ENCODE data around the gene SNAPC1. TPM values are rescaled to one million over a fixed set of nuclear protein-coding genes. Genes with fewer than 3 reads are reported as not detected.

Gene SNAPC1, protein sequence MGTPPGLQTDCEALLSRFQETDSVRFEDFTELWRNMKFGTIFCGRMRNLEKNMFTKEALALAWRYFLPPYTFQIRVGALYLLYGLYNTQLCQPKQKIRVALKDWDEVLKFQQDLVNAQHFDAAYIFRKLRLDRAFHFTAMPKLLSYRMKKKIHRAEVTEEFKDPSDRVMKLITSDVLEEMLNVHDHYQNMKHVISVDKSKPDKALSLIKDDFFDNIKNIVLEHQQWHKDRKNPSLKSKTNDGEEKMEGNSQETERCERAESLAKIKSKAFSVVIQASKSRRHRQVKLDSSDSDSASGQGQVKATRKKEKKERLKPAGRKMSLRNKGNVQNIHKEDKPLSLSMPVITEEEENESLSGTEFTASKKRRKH
- total RNA-seq (1 to 10 TPM; 5.4 to 7.0 TPM), polyA plus RNA-seq (1 to 10 TPM; 2.9 to 5.2 TPM)
- long read RNA-seq, donor 1, transcript SNAPC1-201 (10 exons, 2,656 nt): major isoform, 8 of 19 reads
- long read RNA-seq, donor 1, partial matches to known transcripts: 7 of 19 reads
- long read RNA-seq, donor 1, other reads (novel, unspliced or antisense): 4 of 19 reads
- long read RNA-seq, donor 2, transcript SNAPC1-201 (10 exons, 2,656 nt): major isoform, 5 of 6 reads
- long read RNA-seq, donor 2, partial matches to known transcripts: 0 of 6 reads
- long read RNA-seq, donor 2, other reads (novel, unspliced or antisense): 1 of 6 reads

DNA sequence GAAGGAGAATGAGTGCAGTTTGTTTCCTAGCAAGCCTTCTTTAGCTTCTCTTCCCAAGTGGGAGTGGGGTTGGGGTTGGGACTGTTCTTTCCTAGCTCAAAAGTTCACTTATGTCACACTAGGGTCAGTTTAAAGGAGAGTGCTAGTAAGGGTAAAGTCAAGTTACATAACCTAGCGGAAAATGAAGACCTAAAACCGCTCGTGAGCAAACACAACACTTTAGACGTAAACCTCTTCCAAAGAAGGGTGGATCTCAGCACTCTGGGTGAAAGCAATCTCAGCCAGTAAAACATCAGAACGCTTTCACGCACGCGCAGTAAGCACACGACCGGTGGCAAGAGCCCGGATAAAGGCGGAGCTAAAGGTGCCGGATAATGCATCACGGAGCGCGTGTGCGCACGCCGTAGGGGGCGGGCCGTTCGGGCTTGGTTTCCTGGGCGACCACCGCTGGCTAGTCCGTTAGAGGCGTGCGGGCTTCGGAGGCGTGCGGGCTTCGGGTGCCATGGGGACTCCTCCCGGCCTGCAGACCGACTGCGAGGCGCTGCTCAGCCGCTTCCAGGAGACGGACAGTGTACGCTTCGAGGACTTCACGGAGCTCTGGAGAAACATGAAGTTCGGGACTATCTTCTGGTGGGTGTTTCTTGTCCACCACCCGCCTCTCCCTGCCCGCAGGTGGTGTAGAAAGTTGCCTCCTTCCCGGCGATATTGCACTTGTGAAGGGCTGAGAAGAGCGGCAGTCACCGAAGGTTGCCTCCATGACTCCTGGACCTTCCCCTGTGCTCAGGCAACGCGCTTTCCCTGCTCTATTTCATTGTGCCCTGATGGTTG is at the start of gene SNAPC1:
Gene SNAPC1, plus strand, starts transcription at position 462 of the 828 bp plus-strand sequence. Its CDS starts 41 bp downstream, at position 503.
- peak within 1 kb of the TSS; percentile 41 to 80 for H3K4me3 ChIP-seq (ENCODE audit: low read length in 2 of 2)
- no peaks in the 10 kb centered on the region for H3K27me3 ChIP-seq (ENCODE audit: control insufficient read depth in 1 of 2, insufficient read depth in 2 of 2, low read length in 1 of 2)
- peak; percentile 100 for ATAC-seq (ENCODE audit: low FRiP score)
- peak; percentile 98 to 99 for DNase-seq
- peak within 1 kb of the TSS in 1 of 2 donors; percentile 61 for H3K27ac ChIP-seq (ENCODE audit: low read depth in 1 of 2, low read length in 2 of 2)
- H3K4me1 ChIP-seq (ENCODE audit: control insufficient read depth in 1 of 2, insufficient read depth in 2 of 2, low read length in 2 of 2): peaks cover 0 to 2% of the 10 kb centered on the region in 2 donors
- WGBS, 2 donors: 0% methylated on average over 46 to 49 of the region's 49 CpGs
- no peaks in the 10 kb centered on the region for H3K9me3 ChIP-seq (ENCODE audit: control insufficient read depth, low read length)
- intact Hi-C loops (cut with DNase I): loop anchor here in 1 of 2 donors (5.0 kb wide), 1 partner anchor 300 kb away; no protein-coding TSS in a partner anchor
- H3K36me3 ChIP-seq (ENCODE audit: control insufficient read depth in 1 of 2, insufficient read depth in 2 of 2, low read length in 1 of 2): no peaks in the 10 kb centered on the region

DNA sequence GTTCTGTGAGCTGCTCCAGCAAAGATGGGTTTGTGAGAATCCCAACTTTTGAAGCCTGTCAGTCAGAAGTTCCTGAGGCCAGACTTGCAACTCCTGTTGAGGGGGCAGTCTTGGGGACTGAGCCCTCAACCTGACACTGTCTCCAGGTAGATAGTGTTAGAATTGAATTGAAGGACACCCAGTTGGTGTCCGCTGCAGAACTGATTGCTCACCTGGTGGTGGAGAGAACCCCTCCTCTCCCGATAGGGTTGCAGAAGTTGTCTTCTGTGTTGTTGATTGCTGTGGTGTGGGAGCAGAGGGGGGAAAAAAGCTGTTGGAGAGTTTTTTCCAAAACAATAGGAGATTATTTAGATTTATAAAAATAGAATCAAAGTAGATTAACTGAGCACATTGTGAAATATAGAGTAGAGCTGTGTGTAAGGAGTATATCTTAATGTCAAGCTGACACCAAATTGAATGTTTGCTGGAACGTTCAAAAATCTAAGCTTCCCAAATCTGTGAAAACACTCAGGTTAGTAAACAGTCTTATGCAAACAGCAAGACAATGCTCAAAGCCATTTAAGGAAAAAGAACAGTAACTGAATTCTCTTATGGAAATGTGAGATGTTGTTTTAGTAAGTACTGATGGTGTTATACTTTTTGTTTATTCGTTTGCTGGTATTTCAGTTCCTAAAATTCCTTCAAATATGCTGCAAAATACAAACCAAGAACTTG is 48.3 kb upstream of the SNAPC1 start:
- WGBS, 2 donors: 80 to 83% methylated on average over 4 of the region's 4 CpGs
- H3K27ac ChIP-seq (ENCODE audit: low read depth in 1 of 2, low read length in 2 of 2): no peak overlapping the region
- peaks cover 3% of the 10 kb centered on the region in 2 donors for H3K4me1 ChIP-seq (ENCODE audit: control insufficient read depth in 1 of 2, insufficient read depth in 2 of 2, low read length in 2 of 2)
- intact Hi-C loops (cut with DNase I): no loop called here
- ATAC-seq (ENCODE audit: low FRiP score) (no peak), DNase-seq (no peak)
- no peaks in the 10 kb centered on the region for H3K9me3 ChIP-seq (ENCODE audit: control insufficient read depth, low read length)
- H3K4me3 ChIP-seq (ENCODE audit: low read length in 2 of 2): no peak overlapping the region
- no peaks in the 10 kb centered on the region for H3K36me3 ChIP-seq (ENCODE audit: control insufficient read depth in 1 of 2, insufficient read depth in 2 of 2, low read length in 1 of 2)
- no peaks in the 10 kb centered on the region for H3K27me3 ChIP-seq (ENCODE audit: control insufficient read depth in 1 of 2, insufficient read depth in 2 of 2, low read length in 1 of 2)

DNA sequence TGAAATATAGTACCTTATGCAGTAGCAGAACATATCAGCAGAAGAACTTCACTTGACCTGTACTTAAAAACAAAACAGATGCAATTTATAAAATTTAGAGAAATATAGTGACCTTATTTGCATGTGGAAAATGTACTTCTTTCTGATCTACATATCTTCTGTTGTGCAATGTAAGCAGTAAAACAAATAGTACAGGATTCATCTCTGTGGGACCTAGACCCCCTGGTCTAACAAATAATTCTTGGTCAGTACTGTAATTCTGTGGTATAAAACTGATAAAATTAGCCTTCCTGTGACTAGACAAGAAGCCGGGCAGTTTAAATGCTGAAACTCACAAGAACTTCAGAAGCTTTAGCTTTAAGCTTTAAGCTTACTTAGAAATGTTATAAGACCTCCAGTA is 45.3 kb upstream of the SNAPC1 start:
- no peak overlapping the region for H3K27ac ChIP-seq (ENCODE audit: low read depth in 1 of 2, low read length in 2 of 2)
- no peak for DNase-seq
- no peaks in the 10 kb centered on the region for H3K27me3 ChIP-seq (ENCODE audit: control insufficient read depth in 1 of 2, insufficient read depth in 2 of 2, low read length in 1 of 2)
- ATAC-seq (ENCODE audit: low FRiP score): no peak
- peaks cover 2 to 3% of the 10 kb centered on the region in 2 donors for H3K4me1 ChIP-seq (ENCODE audit: control insufficient read depth in 1 of 2, insufficient read depth in 2 of 2, low read length in 2 of 2)
- no peaks in the 10 kb centered on the region for H3K9me3 ChIP-seq (ENCODE audit: control insufficient read depth, low read length)
- H3K36me3 ChIP-seq (ENCODE audit: control insufficient read depth in 1 of 2, insufficient read depth in 2 of 2, low read length in 1 of 2): no peaks in the 10 kb centered on the region
- intact Hi-C loops (cut with DNase I): no loop called here
- H3K4me3 ChIP-seq (ENCODE audit: low read length in 2 of 2): no peak overlapping the region
- WGBS, 2 donors: 78 to 87% methylated on average over 1 of the region's 1 CpG

DNA sequence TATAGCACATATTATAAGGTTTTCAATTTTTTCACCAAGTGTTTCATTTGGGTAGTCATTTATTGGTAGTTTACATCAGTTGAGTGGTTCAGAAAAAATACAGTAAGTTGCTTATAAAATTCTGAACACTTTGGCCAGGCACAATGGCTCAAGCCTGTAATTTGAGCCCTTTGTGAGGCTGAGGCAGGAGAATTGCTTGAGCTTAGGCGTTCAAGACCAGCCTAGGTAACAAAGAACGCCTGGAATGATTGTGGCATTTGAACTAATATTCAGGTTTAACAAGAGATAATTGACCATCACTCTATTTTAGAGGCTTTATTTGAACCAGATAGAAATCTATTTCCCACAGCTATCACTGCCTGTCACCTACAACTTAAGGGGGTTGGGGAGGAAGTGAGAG is 44.2 kb upstream of the SNAPC1 start:
- intact Hi-C loops (cut with DNase I): no loop called here
- WGBS, 2 donors: 97% methylated on average over 2 of the region's 2 CpGs
- no peak for DNase-seq
- peaks cover 0 to 3% of the 10 kb centered on the region in 2 donors for H3K4me1 ChIP-seq (ENCODE audit: control insufficient read depth in 1 of 2, insufficient read depth in 2 of 2, low read length in 2 of 2)
- no peak overlapping the region for H3K27ac ChIP-seq (ENCODE audit: low read depth in 1 of 2, low read length in 2 of 2)
- H3K36me3 ChIP-seq (ENCODE audit: control insufficient read depth in 1 of 2, insufficient read depth in 2 of 2, low read length in 1 of 2): no peaks in the 10 kb centered on the region
- no peak for ATAC-seq (ENCODE audit: low FRiP score)
- H3K27me3 ChIP-seq (ENCODE audit: control insufficient read depth in 1 of 2, insufficient read depth in 2 of 2, low read length in 1 of 2): no peaks in the 10 kb centered on the region
- no peaks in the 10 kb centered on the region for H3K9me3 ChIP-seq (ENCODE audit: control insufficient read depth, low read length)
- no peak overlapping the region for H3K4me3 ChIP-seq (ENCODE audit: low read length in 2 of 2)

DNA sequence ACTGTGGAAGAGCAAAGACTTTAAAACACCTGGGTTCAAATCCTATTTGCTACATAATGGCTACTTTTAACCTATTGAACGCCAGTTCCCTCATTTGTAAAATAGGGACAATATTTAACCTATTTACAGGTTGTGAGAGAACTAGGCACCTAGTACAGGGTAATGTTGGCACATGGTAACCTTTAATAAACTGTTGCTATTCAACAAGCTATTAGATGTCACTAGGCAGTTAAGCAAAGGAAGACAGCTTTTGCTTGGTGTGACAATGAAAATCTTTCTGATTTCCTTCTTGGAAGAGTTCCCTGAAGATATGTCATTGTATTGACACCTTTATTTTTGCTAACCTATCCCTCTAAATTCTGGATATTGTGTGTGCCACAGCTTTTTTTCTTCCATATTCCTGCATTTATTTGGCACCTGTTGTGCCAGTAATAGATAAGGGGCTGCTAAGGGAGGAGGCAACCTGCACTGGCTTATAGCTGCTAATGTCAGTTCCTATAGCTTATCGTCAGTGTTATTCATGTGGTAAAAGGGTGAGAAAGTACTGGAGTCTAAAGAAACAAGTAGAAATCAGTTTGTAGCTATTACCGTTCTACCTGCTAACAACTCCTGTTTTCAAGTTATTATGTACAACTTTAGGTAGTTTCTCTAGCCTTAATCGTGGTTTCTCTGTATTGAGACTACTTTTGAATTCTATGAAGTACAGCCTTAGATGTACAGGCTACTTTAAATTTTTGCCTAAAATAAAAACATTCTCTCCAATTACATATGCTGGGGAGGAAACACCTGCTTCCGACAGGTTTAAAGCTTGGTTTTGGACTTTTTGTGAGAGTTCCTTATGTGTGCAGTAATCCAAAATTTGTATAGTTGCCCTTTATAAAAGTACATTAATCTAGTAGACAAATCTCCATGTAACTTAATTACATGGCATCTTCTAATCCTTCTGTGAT is 42.6 kb upstream of the SNAPC1 start:
- intact Hi-C loops (cut with DNase I): no loop called here
- no peaks in the 10 kb centered on the region for H3K27me3 ChIP-seq (ENCODE audit: control insufficient read depth in 1 of 2, insufficient read depth in 2 of 2, low read length in 1 of 2)
- peaks cover 0 to 3% of the 10 kb centered on the region in 2 donors for H3K4me1 ChIP-seq (ENCODE audit: control insufficient read depth in 1 of 2, insufficient read depth in 2 of 2, low read length in 2 of 2)
- no peaks in the 10 kb centered on the region for H3K36me3 ChIP-seq (ENCODE audit: control insufficient read depth in 1 of 2, insufficient read depth in 2 of 2, low read length in 1 of 2)
- no peaks in the 10 kb centered on the region for H3K9me3 ChIP-seq (ENCODE audit: control insufficient read depth, low read length)
- 87 to 88% methylated on average over 5 of the region's 5 CpGs for WGBS, 2 donors
- DNase-seq: no peak
- ATAC-seq (ENCODE audit: low FRiP score): no peak
- no peak overlapping the region for H3K27ac ChIP-seq (ENCODE audit: low read depth in 1 of 2, low read length in 2 of 2)
- no peak overlapping the region for H3K4me3 ChIP-seq (ENCODE audit: low read length in 2 of 2)

DNA sequence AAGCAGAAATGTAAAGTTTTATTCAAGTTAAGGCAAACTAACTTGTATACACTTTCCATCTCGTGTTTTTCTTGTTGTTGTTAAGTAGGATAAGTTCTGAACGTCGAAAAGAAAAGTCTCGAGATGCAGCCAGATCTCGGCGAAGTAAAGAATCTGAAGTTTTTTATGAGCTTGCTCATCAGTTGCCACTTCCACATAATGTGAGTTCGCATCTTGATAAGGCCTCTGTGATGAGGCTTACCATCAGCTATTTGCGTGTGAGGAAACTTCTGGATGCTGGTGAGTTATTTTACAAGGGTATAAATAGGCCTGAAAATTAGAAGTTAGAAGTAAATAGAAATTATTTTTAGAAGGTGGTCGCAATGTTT is 41.9 kb upstream of the SNAPC1 start:
- no peak overlapping the region for H3K27ac ChIP-seq (ENCODE audit: low read depth in 1 of 2, low read length in 2 of 2)
- H3K4me3 ChIP-seq (ENCODE audit: low read length in 2 of 2): no peak overlapping the region
- H3K27me3 ChIP-seq (ENCODE audit: control insufficient read depth in 1 of 2, insufficient read depth in 2 of 2, low read length in 1 of 2): no peaks in the 10 kb centered on the region
- intact Hi-C loops (cut with DNase I): no loop called here
- no peaks in the 10 kb centered on the region for H3K36me3 ChIP-seq (ENCODE audit: control insufficient read depth in 1 of 2, insufficient read depth in 2 of 2, low read length in 1 of 2)
- no peak for DNase-seq
- 84 to 87% methylated on average over 9 of the region's 9 CpGs for WGBS, 2 donors
- no peaks in the 10 kb centered on the region for H3K9me3 ChIP-seq (ENCODE audit: control insufficient read depth, low read length)
- ATAC-seq (ENCODE audit: low FRiP score): no peak
- peaks cover 0 to 3% of the 10 kb centered on the region in 2 donors for H3K4me1 ChIP-seq (ENCODE audit: control insufficient read depth in 1 of 2, insufficient read depth in 2 of 2, low read length in 2 of 2)

DNA sequence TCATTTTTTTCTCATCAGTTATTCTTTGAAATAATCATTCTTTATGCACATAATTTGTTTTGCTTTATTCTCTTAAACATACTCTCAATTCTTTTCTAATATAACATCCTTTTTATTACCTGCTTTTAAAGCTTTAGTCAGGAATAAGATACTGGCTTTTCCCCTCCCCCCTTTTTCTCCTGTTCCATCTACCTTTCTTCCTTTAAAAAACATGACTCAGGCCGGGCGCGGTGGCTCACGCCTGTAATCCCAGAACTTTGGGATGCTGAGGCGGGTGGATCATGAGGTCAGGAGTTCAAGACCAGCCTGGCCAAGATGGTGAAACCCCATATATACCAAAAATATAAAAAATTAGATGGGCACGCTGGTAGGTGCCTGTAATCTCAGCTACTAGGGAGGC is 41.5 kb upstream of the SNAPC1 start:
- H3K27ac ChIP-seq (ENCODE audit: low read depth in 1 of 2, low read length in 2 of 2): no peak overlapping the region
- intact Hi-C loops (cut with DNase I): no loop called here
- DNase-seq (no peak), ATAC-seq (ENCODE audit: low FRiP score) (no peak)
- 74 to 80% methylated on average over 6 of the region's 6 CpGs for WGBS, 2 donors
- no peak overlapping the region for H3K4me3 ChIP-seq (ENCODE audit: low read length in 2 of 2)
- H3K36me3 ChIP-seq (ENCODE audit: control insufficient read depth in 1 of 2, insufficient read depth in 2 of 2, low read length in 1 of 2): no peaks in the 10 kb centered on the region
- H3K27me3 ChIP-seq (ENCODE audit: control insufficient read depth in 1 of 2, insufficient read depth in 2 of 2, low read length in 1 of 2): no peaks in the 10 kb centered on the region
- peaks cover 0 to under 1% of the 10 kb centered on the region in 2 donors for H3K4me1 ChIP-seq (ENCODE audit: control insufficient read depth in 1 of 2, insufficient read depth in 2 of 2, low read length in 2 of 2)
- no peaks in the 10 kb centered on the region for H3K9me3 ChIP-seq (ENCODE audit: control insufficient read depth, low read length)
